WTC11 (cell line): ENCODE measurements around the gene FHL1. TPM values are rescaled to one million over a fixed set of nuclear protein-coding genes. Genes with fewer than 3 reads are reported as not detected.
A peak's percentile ranks its signal among the peaks of the same experiment; 100 is the strongest.

Experiments used
- ATAC-seq: fragments of 200-7000 bp; cut with Tn5 transposase; 2 replicates; pipeline ENCODE4 v1.10.0; 2021; ENCODE audit warnings: mild to moderate bottlenecking, moderate library complexity
- CTCF ChIA-PET: fragments of 300-600 bp; sonication (Branson Sonifier 250); formaldehyde crosslinking; loops from one replicate; lab custom pipeline; 2021; ENCODE audit warnings: antibody characterized with exemption; lab: Charles Lee
- POLR2A ChIA-PET: fragments of 350-600 bp; sonication (Branson Sonifier 250); formaldehyde crosslinking; loops from one replicate; lab custom pipeline; 2021; ENCODE audit warnings: antibody characterized with exemption; lab: Charles Lee
- DNase-seq: peaks from one replicate; pipeline ENCODE4 v3.0.0; 2021; ENCODE audit warnings: low spot score
- H3K27ac Mint-ChIP-seq: 2 replicates; pipeline ENCODE4 v1.8.0; 2021; ENCODE audit warnings: mixed read lengths
- H3K27me3 Mint-ChIP-seq: 2 replicates; pipeline ENCODE4 v1.8.0; 2021; ENCODE audit warnings: low read depth, mild to moderate bottlenecking, moderate library complexity, mixed read lengths
- H3K36me3 Mint-ChIP-seq: 2 replicates; pipeline ENCODE4 v1.8.0; 2021; ENCODE audit warnings: mixed read lengths
- H3K4me1 Mint-ChIP-seq: 2 replicates; pipeline ENCODE4 v1.8.0; 2022; ENCODE audit warnings: mixed read lengths
- H3K4me3 Mint-ChIP-seq: 2 replicates; pipeline ENCODE4 v1.8.0; 2021; ENCODE audit warnings: mild to moderate bottlenecking, moderate library complexity, mixed read lengths
- H3K9me3 Mint-ChIP-seq: 2 replicates; pipeline ENCODE4 v1.8.0; 2021; ENCODE audit warnings: mixed read lengths
- ATF1 ChIP-seq: sonication (generic); formaldehyde crosslinking; IDR thresholded peaks from 2 replicates; pipeline ENCODE4 v1.8.1; 2023; ENCODE audit warnings: mild to moderate bottlenecking, moderate library complexity, missing genetic modification reagents
- EMX1 ChIP-seq: fragments of 250-450 bp; sonication (Bioruptor Pico); IDR thresholded peaks from 2 replicates; pipeline ENCODE4 v1.8.0; 2021; ENCODE audit warnings: mild to moderate bottlenecking
- ETV6 ChIP-seq: sonication (generic); formaldehyde crosslinking; IDR thresholded peaks from 2 replicates; pipeline ENCODE4 v1.8.1; 2022; ENCODE audit warnings: mild to moderate bottlenecking, missing genetic modification reagents
- FOXJ3 ChIP-seq: sonication (generic); formaldehyde crosslinking; IDR thresholded peaks from 2 replicates; pipeline ENCODE4 v1.9.0; 2021; ENCODE audit warnings: missing genetic modification reagents, mild to moderate bottlenecking, borderline replicate concordance
- FOXP1 ChIP-seq: sonication (generic); formaldehyde crosslinking; IDR thresholded peaks from 2 replicates; pipeline ENCODE4 v1.8.0; 2022; ENCODE audit warnings: missing genetic modification reagents, mild to moderate bottlenecking, moderate library complexity, borderline replicate concordance
- NR1H2 ChIP-seq: sonication (generic); formaldehyde crosslinking; IDR thresholded peaks from 2 replicates; pipeline ENCODE4 v1.9.0; 2021; ENCODE audit warnings: mild to moderate bottlenecking, moderate library complexity, missing genetic modification reagents
- NR3C1 ChIP-seq: sonication (generic); formaldehyde crosslinking; conservative IDR thresholded peaks from 2 replicates; pipeline ENCODE4 v1.8.1; 2023; ENCODE audit warnings: low read depth, mild to moderate bottlenecking, missing genetic modification reagents
- RELA ChIP-seq: sonication (generic); formaldehyde crosslinking; IDR thresholded peaks from 2 replicates; pipeline ENCODE4 v1.8.1; 2022; ENCODE audit warnings: missing genetic modification reagents, mild to moderate bottlenecking, borderline replicate concordance
- RORB ChIP-seq: fragments of 250-450 bp; sonication (Bioruptor Pico); IDR thresholded peaks from 2 replicates; pipeline ENCODE4 v1.9.0; 2021; ENCODE audit warnings: mild to moderate bottlenecking
- ZBTB21 ChIP-seq: sonication (generic); formaldehyde crosslinking; IDR thresholded peaks from 2 replicates; pipeline ENCODE4 v1.8.1; 2023; ENCODE audit warnings: mild to moderate bottlenecking, missing genetic modification reagents, borderline replicate concordance
- ZNF121 ChIP-seq: sonication (generic); formaldehyde crosslinking; IDR thresholded peaks from 2 replicates; pipeline ENCODE4 v1.8.0; 2023; ENCODE audit warnings: missing genetic modification reagents
- ZNF138 ChIP-seq: sonication (generic); formaldehyde crosslinking; conservative IDR thresholded peaks from 2 replicates; pipeline ENCODE4 v1.8.1; 2022; ENCODE audit warnings: mild to moderate bottlenecking, moderate library complexity, missing genetic modification reagents
- ZNF219 ChIP-seq: sonication (generic); formaldehyde crosslinking; IDR thresholded peaks from 2 replicates; pipeline ENCODE4 v1.8.0; 2023; ENCODE audit warnings: missing genetic modification reagents, mild to moderate bottlenecking, borderline replicate concordance
- ZNF263 ChIP-seq: sonication (generic); formaldehyde crosslinking; IDR thresholded peaks from 2 replicates; pipeline ENCODE4 v1.8.1; 2022; ENCODE audit warnings: low read depth, mild to moderate bottlenecking, moderate library complexity, missing genetic modification reagents
- ZNF396 ChIP-seq: fragments of 250-450 bp; sonication (Bioruptor Pico); IDR thresholded peaks from 2 replicates; pipeline ENCODE4 v1.8.0; 2021; ENCODE audit warnings: mild to moderate bottlenecking, moderate library complexity, borderline replicate concordance
- ZNF416 ChIP-seq: fragments of 250-450 bp; sonication (Bioruptor Pico); IDR thresholded peaks from 2 replicates; pipeline ENCODE4 v1.9.0; 2021; ENCODE audit warnings: mild to moderate bottlenecking, inconsistent platforms
- ZNF671 ChIP-seq: fragments of 250-450 bp; sonication (Bioruptor Pico); IDR thresholded peaks from 2 replicates; pipeline ENCODE4 v1.8.0; 2021; ENCODE audit warnings: mild to moderate bottlenecking
- total RNA-seq: library from RNA; stranded (reverse); gene quantifications from 3 replicates; pipeline ENCODE4 v1.2.3, GENCODE V29; 2021
- TF ChIP-seq, protein P1 (sequence below): sonication (generic); formaldehyde crosslinking; IDR thresholded peaks from 2 replicates; pipeline ENCODE4 v1.8.1; 2022; ENCODE audit warnings: mild to moderate bottlenecking, missing genetic modification reagents, moderate library complexity, borderline replicate concordance
- TF ChIP-seq, protein P2 (sequence below): sonication (generic); formaldehyde crosslinking; IDR thresholded peaks from 2 replicates; pipeline ENCODE4 v1.8.0; 2022; ENCODE audit warnings: mild to moderate bottlenecking, missing genetic modification reagents
- TF ChIP-seq, protein P3 (sequence below): sonication (generic); formaldehyde crosslinking; IDR thresholded peaks from 2 replicates; pipeline ENCODE4 v1.8.1; 2022; ENCODE audit warnings: low read depth, missing genetic modification reagents, borderline replicate concordance
- TF ChIP-seq, protein P4 (sequence below): sonication (generic); formaldehyde crosslinking; IDR thresholded peaks from 2 replicates; pipeline ENCODE4 v1.8.1; 2022; ENCODE audit warnings: low read depth, mild to moderate bottlenecking, moderate library complexity, missing genetic modification reagents, borderline replicate concordance
- TF ChIP-seq, protein P5 (sequence below): sonication (generic); formaldehyde crosslinking; IDR thresholded peaks from 2 replicates; pipeline ENCODE4 v1.8.1; 2023; ENCODE audit warnings: mild to moderate bottlenecking, missing genetic modification reagents, moderate library complexity
- TF ChIP-seq, protein P6 (sequence below): sonication (generic); formaldehyde crosslinking; IDR thresholded peaks from 2 replicates; pipeline ENCODE4 v1.8.0; 2023; ENCODE audit warnings: missing genetic modification reagents

Gene FHL1
- total RNA-seq, 1 experiment from 2014 or later, result 43.5 TPM

DNA sequence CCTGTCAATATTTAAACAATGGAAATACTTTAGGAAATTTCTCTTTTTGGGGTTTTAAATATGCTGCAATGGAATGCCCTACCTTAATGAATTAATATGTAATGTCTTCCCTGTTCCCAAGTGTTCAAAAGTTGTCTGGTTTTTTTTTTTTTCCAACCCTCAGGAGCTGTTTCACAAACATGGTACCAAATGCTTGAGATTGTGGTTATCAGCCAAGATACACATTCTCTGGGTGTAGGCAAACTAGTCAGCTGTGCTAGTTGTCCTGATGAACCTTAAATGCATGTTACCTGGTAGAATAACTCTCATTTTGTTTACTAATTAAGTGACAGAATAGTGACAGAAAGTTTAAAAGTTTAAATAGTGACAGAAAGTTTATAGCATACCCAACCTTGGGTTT is 50.7 kb downstream of the FHL1 start:
- Mint-ChIP-seq H3K4me3 (no peak overlapping the region), H3K4me1 (peaks cover 18% of the 10 kb centered on the region), H3K27ac (no peak overlapping the region), H3K36me3 (no peaks in the 10 kb centered on the region), H3K9me3 (no peaks in the 10 kb centered on the region), H3K27me3 (no peaks in the 10 kb centered on the region)
- ChIA-PET POLR2A (no interaction called here), CTCF (interaction anchor here (0.9 kb wide), 1 partner anchor 32 kb away, joined by 3 read pairs; no protein-coding TSS in a partner anchor)
- DNase-seq (no peak), ATAC-seq (no peak)
- TF ChIP-seq, protein P1, sequence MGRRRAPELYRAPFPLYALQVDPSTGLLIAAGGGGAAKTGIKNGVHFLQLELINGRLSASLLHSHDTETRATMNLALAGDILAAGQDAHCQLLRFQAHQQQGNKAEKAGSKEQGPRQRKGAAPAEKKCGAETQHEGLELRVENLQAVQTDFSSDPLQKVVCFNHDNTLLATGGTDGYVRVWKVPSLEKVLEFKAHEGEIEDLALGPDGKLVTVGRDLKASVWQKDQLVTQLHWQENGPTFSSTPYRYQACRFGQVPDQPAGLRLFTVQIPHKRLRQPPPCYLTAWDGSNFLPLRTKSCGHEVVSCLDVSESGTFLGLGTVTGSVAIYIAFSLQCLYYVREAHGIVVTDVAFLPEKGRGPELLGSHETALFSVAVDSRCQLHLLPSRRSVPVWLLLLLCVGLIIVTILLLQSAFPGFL (CRISPR knock-in tag), result no peak
- TF ChIP-seq RELA (CRISPR knock-in tag) (no peak), ATF1 (CRISPR knock-in tag) (no peak)
- TF ChIP-seq, protein P2, sequence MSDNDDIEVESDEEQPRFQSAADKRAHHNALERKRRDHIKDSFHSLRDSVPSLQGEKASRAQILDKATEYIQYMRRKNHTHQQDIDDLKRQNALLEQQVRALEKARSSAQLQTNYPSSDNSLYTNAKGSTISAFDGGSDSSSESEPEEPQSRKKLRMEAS (CRISPR knock-in tag), result no peak

DNA sequence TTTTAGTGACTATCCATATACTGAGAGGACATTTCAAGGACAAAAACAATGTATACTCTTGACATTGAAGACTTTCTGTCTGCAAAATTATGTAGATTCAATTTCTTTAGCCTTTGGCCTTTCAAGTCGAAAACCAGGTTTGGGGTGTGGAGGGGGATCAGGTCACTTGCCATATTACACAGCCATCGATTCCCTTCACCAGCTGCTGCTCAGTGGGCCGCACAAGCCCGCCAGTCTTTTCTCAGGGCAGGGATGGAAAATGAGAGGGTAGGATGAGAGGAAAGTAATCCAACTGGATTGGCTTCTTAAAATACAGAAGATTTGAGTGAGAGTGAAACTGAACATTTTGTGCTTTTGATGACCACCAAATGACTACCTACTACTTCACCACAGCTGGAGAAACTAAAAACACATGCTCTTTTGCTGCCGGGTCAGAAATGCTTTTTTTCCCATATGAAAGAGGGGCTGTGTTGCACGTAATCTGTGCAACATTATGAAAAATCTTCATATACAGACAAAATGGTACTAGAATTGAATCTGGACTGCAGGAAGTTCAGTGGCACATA is 51.4 kb downstream of the FHL1 start:
- Mint-ChIP-seq H3K9me3 (no peaks in the 10 kb centered on the region), H3K27ac (no peak overlapping the region), H3K4me1 (peaks cover 18% of the 10 kb centered on the region), H3K27me3 (no peaks in the 10 kb centered on the region), H3K36me3 (no peaks in the 10 kb centered on the region)
- ATAC-seq (no peak), DNase-seq (no peak)
- ChIA-PET POLR2A (no interaction called here), CTCF (interaction anchor here (0.7 to 2.2 kb wide), 4 partner anchors 12 to 225 kb away, joined by 3 to 10 read pairs (median 5); partner anchors contain the start of gene MMGT1)
- TF ChIP-seq ZNF121 (CRISPR knock-in tag) (no peak), ZNF416 (no peak), NR3C1 (CRISPR knock-in tag) (no peak), ETV6 (CRISPR knock-in tag) (no peak), RORB (no peak), FOXJ3 (no peak), ZNF263 (no peak)
- TF ChIP-seq, protein P3, sequence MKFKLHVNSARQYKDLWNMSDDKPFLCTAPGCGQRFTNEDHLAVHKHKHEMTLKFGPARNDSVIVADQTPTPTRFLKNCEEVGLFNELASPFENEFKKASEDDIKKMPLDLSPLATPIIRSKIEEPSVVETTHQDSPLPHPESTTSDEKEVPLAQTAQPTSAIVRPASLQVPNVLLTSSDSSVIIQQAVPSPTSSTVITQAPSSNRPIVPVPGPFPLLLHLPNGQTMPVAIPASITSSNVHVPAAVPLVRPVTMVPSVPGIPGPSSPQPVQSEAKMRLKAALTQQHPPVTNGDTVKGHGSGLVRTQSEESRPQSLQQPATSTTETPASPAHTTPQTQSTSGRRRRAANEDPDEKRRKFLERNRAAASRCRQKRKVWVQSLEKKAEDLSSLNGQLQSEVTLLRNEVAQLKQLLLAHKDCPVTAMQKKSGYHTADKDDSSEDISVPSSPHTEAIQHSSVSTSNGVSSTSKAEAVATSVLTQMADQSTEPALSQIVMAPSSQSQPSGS (CRISPR knock-in tag), result no peak
- TF ChIP-seq, all 79 proteins: peak for 0
- no peak overlapping the region for H3K4me3 Mint-ChIP-seq

DNA sequence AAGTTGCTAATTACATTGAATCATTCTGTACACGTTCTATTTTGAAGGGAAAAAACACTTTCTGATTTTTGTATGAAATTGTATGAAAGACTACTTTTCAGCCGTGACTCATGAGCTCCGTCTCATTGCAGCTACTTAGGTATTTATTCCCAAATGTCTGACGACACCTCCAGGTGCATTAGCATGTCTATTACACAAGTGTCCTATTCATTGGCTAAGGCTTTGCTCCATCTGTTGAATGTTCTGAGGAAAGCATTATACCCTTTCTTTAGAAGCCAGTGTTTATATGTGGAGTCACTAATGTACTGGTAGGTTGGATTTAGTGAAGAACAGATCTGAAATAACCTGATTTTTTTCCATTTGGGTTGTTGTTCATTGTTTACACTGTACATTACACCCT is 52.0 kb downstream of the FHL1 start:
- no peaks in the 10 kb centered on the region for H3K36me3 Mint-ChIP-seq
- ChIA-PET POLR2A (no interaction called here), CTCF (interaction anchor here (0.7 to 2.2 kb wide), 4 partner anchors 13 to 226 kb away, joined by 3 to 10 read pairs (median 5); partner anchors contain the start of gene MMGT1)
- TF ChIP-seq NR1H2 (CRISPR knock-in tag) (no peak), RORB (no peak)
- TF ChIP-seq, protein P4, sequence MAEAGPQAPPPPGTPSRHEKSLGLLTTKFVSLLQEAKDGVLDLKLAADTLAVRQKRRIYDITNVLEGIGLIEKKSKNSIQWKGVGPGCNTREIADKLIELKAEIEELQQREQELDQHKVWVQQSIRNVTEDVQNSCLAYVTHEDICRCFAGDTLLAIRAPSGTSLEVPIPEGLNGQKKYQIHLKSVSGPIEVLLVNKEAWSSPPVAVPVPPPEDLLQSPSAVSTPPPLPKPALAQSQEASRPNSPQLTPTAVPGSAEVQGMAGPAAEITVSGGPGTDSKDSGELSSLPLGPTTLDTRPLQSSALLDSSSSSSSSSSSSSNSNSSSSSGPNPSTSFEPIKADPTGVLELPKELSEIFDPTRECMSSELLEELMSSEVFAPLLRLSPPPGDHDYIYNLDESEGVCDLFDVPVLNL (CRISPR knock-in tag), result no peak
- DNase-seq, result no peak
- H3K27me3 Mint-ChIP-seq, result no peaks in the 10 kb centered on the region
- no peak overlapping the region for H3K4me3 Mint-ChIP-seq
- H3K9me3 Mint-ChIP-seq, result no peaks in the 10 kb centered on the region
- peak; percentile 32; the same call in 1 of the 2 replicates for ATAC-seq
- H3K4me1 Mint-ChIP-seq, result peaks cover 18% of the 10 kb centered on the region
- H3K27ac Mint-ChIP-seq, result no peak overlapping the region

DNA sequence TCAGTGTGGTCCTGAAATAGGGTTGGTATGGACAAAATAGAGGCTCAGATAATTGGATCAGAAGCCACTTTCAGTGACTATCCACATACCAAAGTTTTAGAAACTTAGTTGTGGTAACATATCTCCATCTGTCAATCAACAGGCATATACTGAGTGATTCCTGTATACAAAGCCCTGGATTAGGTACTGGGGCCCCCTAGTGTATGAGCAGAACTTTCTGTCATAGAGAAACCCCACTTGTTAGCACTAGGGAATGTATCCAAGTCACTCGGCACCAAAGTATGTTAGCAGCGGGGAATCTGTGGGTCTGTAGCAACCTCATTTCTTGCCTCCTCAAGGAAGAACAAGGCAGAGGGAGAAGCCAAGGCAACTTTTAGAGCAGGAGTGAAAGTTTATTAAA is 53.1 kb downstream of the FHL1 start:
- H3K9me3 Mint-ChIP-seq, result no peaks in the 10 kb centered on the region
- H3K36me3 Mint-ChIP-seq, result no peaks in the 10 kb centered on the region
- CTCF ChIA-PET, result interaction anchor here (1.6 to 2.2 kb wide), 2 partner anchors 37 to 172 kb away, joined by 6 to 10 read pairs; no protein-coding TSS in a partner anchor
- DNase-seq (no peak), ATAC-seq (peak; percentile 85)
- TF ChIP-seq ZNF396 (CRISPR knock-in tag), result no peak
- TF ChIP-seq, protein P5, sequence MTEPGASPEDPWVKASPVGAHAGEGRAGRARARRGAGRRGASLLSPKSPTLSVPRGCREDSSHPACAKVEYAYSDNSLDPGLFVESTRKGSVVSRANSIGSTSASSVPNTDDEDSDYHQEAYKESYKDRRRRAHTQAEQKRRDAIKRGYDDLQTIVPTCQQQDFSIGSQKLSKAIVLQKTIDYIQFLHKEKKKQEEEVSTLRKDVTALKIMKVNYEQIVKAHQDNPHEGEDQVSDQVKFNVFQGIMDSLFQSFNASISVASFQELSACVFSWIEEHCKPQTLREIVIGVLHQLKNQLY, result no peak
- TF ChIP-seq ZBTB21 (CRISPR knock-in tag), result no peak
- TF ChIP-seq ZNF138, result no peak
- no peak for TF ChIP-seq FOXP1 (CRISPR knock-in tag)
- TF ChIP-seq ZNF121 (CRISPR knock-in tag), result no peak
- no peak for TF ChIP-seq ZNF219 (CRISPR knock-in tag)
- TF ChIP-seq ZNF671 (CRISPR knock-in tag), result no peak
- TF ChIP-seq, protein P6, sequence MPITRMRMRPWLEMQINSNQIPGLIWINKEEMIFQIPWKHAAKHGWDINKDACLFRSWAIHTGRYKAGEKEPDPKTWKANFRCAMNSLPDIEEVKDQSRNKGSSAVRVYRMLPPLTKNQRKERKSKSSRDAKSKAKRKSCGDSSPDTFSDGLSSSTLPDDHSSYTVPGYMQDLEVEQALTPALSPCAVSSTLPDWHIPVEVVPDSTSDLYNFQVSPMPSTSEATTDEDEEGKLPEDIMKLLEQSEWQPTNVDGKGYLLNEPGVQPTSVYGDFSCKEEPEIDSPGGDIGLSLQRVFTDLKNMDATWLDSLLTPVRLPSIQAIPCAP (CRISPR knock-in tag), result no peak
- TF ChIP-seq EMX1 (CRISPR knock-in tag), result no peak
- H3K27ac Mint-ChIP-seq, result no peak overlapping the region
- H3K27me3 Mint-ChIP-seq, result no peaks in the 10 kb centered on the region
- POLR2A ChIA-PET, result no interaction called here
- H3K4me1 Mint-ChIP-seq, result peaks cover 26% of the 10 kb centered on the region
- no peak overlapping the region for H3K4me3 Mint-ChIP-seq
